HG03575 (cell line): ENCODE data around the gene MROH2B.

Experiments
- ATAC-seq: cut with Tn5 transposase; IDR thresholded peaks from one replicate; pipeline ENCODE4 v1.9.1; 2021; ENCODE audit not compliant: unreplicated experiment, insufficient number of reproducible peaks, low FRiP score; ENCODE audit errors: extremely low read depth

MROH2B gene

GRCh38 chr5:41071242-41071641, at the start of gene MROH2B:
Gene MROH2B, minus strand, starts transcription at chr5:41071342. Its CDS starts 490 bp downstream, at chr5:41070852.
- no peak for ATAC-seq

GRCh38 chr5:41120600-41120999, 49.5 kb upstream of the MROH2B start:
- ATAC-seq, result no peak

- ATAC-seq, result no peak
Measured at GRCh38 chr5:41118177-41118576, 47.0 kb upstream of the MROH2B start.

GRCh38 chr5:41115281-41115680, 44.1 kb upstream of the MROH2B start:
- ATAC-seq, result no peak

- no peak for ATAC-seq
Measured at GRCh38 chr5:41112486-41113455, 41.6 kb upstream of the MROH2B start.

- no peak for ATAC-seq
Measured at GRCh38 chr5:41109186-41109585, 38.0 kb upstream of the MROH2B start.

- no peak for ATAC-seq
Measured at GRCh38 chr5:41102341-41102740, 31.2 kb upstream of the MROH2B start.

- no peak for ATAC-seq
Measured at GRCh38 chr5:41097642-41098041, 26.5 kb upstream of the MROH2B start.

GRCh38 chr5:41095324-41096101, 24.4 kb upstream of the MROH2B start:
- ATAC-seq, result no peak

- no peak for ATAC-seq
Measured at GRCh38 chr5:41094871-41095270, 23.7 kb upstream of the MROH2B start.

GRCh38 chr5:41093803-41094202, 22.7 kb upstream of the MROH2B start:
- ATAC-seq, result no peak

GRCh38 chr5:41087461-41087860, 16.3 kb upstream of the MROH2B start:
- ATAC-seq, result no peak

GRCh38 chr5:41083306-41083705, 12.2 kb upstream of the MROH2B start:
- no peak for ATAC-seq

GRCh38 chr5:41071975-41072374, 833 bp upstream of the MROH2B start:
- ATAC-seq, result no peak

GRCh38 chr5:41067714-41068568, 3.2 kb downstream of the MROH2B start:
- no peak for ATAC-seq

GRCh38 chr5:41065691-41066335, 5.3 kb downstream of the MROH2B start:
- ATAC-seq, result no peak

- no peak for ATAC-seq
Measured at GRCh38 chr5:41057940-41058339, 13.2 kb downstream of the MROH2B start.

GRCh38 chr5:41057231-41057630, 13.9 kb downstream of the MROH2B start:
- ATAC-seq, result no peak

GRCh38 chr5:41048986-41049385, 22.2 kb downstream of the MROH2B start:
- no peak for ATAC-seq
